Astrocyte of the cerebellum (primary cell): ENCODE measurements around the gene SCAI.
"Not testable (repeated sequence)": the region's sequence is repeated elsewhere in the genome, so short reads cannot be mapped to it uniquely, and the experiment has no call there.

ENCODE experiments used
- DNase-seq: peaks from one replicate; pipeline ENCODE4 v3.0.0-alpha.2; 2011; ENCODE audit warnings: low read depth
- H3K4me3 ChIP-seq: 2 replicates; pipeline ENCODE4 v1.5.1; 2011; ENCODE audit warnings: mild to moderate bottlenecking, low read depth, low read length, moderate library complexity
- CTCF ChIP-seq: IDR thresholded peaks from 2 replicates; pipeline ENCODE4 v1.5.1; 2012; ENCODE audit warnings: low read length, low read depth, moderate library complexity, mild to moderate bottlenecking; ENCODE audit errors: missing control alignments
- in situ Hi-C: cut with HindIII; loops from 2 replicates; pipeline ENCODE4 v1.10.0; 2017; ENCODE audit warnings: low sequenced_read_pairs

SCAI gene

GRCh38 chr9:125125523-125125922 is 17.8 kb downstream of the SCAI start:
- no peak for DNase-seq
- H3K4me3 ChIP-seq: no peak overlapping the region
- in situ Hi-C loops: no loop called here
- TF ChIP-seq CTCF: no peak

GRCh38 chr9:125121146-125121545 is 22.2 kb downstream of the SCAI start:
- H3K4me3 ChIP-seq: no peak overlapping the region
- no peak for DNase-seq
- in situ Hi-C loops: no loop called here
- TF ChIP-seq CTCF: no peak

- H3K4me3 ChIP-seq: no peak overlapping the region
- no peak for TF ChIP-seq CTCF
- no peak for DNase-seq
Measured at GRCh38 chr9:125119643-125120286, 23.6 kb downstream of the SCAI start.

GRCh38 chr9:125118696-125119095 is 24.6 kb downstream of the SCAI start:
- H3K4me3 ChIP-seq, DNase-seq, in situ Hi-C loops: not testable (repeated sequence)

More at GRCh38 chr9:125119643-125120286, 23.6 kb downstream of the SCAI start:
- in situ Hi-C loops: no loop called here

GRCh38 chr9:125114503-125114902 is 28.8 kb downstream of the SCAI start:
- in situ Hi-C loops, DNase-seq, H3K4me3 ChIP-seq: not testable (repeated sequence)

- no peak overlapping the region for H3K4me3 ChIP-seq
- TF ChIP-seq CTCF: no peak
- in situ Hi-C loops: no loop called here
- no peak for DNase-seq
Measured at GRCh38 chr9:125110464-125110863, 32.9 kb downstream of the SCAI start.

GRCh38 chr9:125108541-125108940 is 34.8 kb downstream of the SCAI start:
- DNase-seq, in situ Hi-C loops, H3K4me3 ChIP-seq: not testable (repeated sequence)

GRCh38 chr9:125106285-125106893 is 36.9 kb downstream of the SCAI start:
- H3K4me3 ChIP-seq: no peak overlapping the region
- in situ Hi-C loops: no loop called here
- DNase-seq: peak; percentile 66
- TF ChIP-seq CTCF: no peak
